NCI-H2196 (cell line): Measurements from ENCODE around the gene SLC39A13.

ENCODE experiments used
- DNase-seq: peaks from one replicate; lab custom pipeline; 2025; ENCODE audit not compliant: unreplicated experiment; lab: John Stamatoyannopoulos, UW

Gene SLC39A13

GRCh38 chr11:47449541-47449940, 41.2 kb downstream of the SLC39A13 start:
- DNase-seq, result no peak

- no peak for DNase-seq
These were observed 43.0 kb downstream of the SLC39A13 start for GRCh38 chr11:47451436-47451835.

- DNase-seq, result no peak
These were observed 43.6 kb downstream of the SLC39A13 start for GRCh38 chr11:47451990-47452389.

- DNase-seq, result no peak
These were observed 45.0 kb downstream of the SLC39A13 start for GRCh38 chr11:47453365-47453764.

- peak; percentile 79 for DNase-seq
These were observed 45.9 kb downstream of the SLC39A13 start for GRCh38 chr11:47454258-47454671.

- DNase-seq, result no peak
These were observed 52.3 kb downstream of the SLC39A13 start for GRCh38 chr11:47460571-47461235.

GRCh38 chr11:47461876-47462275, 53.5 kb downstream of the SLC39A13 start:
- no peak for DNase-seq

- DNase-seq, result no peak
These were observed 56.1 kb downstream of the SLC39A13 start for GRCh38 chr11:47464483-47464882.
